PC-3 (cell line): ENCODE results near the gene KCNQ1.

ENCODE experiments used
- CTCF ChIP-seq: fragments of 300-600 bp; sonication (generic); conservative IDR thresholded peaks from 2 replicates; pipeline ENCODE4 v1.5.1; 2017; ENCODE audit warnings: antibody characterized with exemption, low read depth, mild to moderate bottlenecking, low read length
- EZH2 ChIP-seq: fragments of 300-600 bp; sonication (generic); IDR thresholded peaks from one replicate; pipeline ENCODE4 v1.6.1; 2017; ENCODE audit warnings: antibody characterized with exemption, mild to moderate bottlenecking, low read length; ENCODE audit not compliant: unreplicated experiment

DNA sequence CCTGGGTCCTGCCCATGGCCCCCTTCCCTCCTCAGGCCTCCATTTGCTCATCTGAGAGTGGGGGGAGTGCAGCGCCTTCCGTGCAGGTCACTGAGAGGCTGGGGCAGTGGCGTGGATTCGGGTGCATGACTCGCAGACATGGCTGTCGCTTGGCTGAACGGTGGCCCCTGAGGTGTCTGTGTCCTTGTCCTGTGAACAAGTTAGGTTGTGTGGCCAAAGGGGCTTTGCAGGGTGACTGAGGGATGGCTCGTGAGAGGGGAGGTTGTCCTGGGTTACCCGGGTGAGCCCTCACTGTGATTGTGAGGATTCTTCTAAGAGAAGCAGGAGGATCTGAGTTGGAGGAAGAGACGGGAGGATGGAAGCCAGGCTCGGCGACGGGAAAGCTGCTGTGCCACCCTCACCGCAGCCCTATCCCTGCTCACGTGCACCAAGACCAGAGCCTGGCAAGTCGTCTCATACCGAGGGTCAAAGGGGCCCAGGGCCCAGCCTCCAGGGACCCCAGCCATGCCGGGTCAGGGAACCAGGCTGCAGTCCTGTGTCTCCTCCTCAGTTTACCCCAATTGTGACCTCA is 79.1 kb downstream of the KCNQ1 start:
- no peak for TF ChIP-seq CTCF
- no peak for TF ChIP-seq EZH2
